Stimulated activated CD8-positive, alpha-beta memory T cell treated with anti-CD3 and anti-CD28 coated beads, Interleukin-15, amount 100 ng/mL, for 4 hours (primary cell): Measurements from ENCODE around the gene LAMB2.
A peak's percentile ranks its signal among the peaks of the same experiment; 100 is the strongest.

Experiments used
- DNase-seq, 2 donors: peaks; one replicate each; pipeline ENCODE4 v3.0.0-alpha.2; 2020; ENCODE audit warnings: low read depth in 2 of 2

LAMB2 gene

DNA sequence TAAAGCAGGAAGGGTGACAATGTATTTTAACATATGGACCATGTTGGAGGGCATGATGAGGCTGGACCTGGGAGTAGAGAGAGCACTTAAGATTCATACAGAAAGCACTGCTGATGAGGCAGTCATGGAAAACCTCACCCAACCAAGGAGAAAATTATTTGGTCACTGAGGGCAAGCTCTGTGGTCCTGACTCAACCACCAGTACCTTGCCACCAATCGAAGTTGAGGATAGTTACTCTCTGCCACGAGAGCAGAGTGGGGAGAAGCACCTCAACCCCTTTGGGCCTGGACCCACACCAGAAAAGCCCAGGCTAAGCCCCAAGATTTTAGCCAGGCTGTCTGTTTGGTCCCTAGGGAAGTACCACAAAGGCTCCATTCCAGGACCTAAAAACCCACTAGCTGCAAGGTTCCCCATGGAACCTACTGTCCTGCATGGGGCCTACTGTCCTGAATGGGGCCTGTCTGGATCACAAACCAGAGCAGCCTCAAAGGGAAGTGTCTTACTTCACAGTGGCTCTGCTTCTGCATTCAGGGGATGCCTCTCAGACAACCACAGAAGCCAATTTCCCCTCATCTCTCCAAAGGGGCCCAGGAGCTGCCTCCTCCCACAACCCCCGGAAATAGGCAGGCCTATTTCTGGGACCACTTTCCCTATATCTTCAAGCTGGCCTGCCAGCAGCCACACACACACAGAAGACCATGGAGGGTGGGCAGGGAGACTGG, 29.1 kb upstream of the LAMB2 start:
- DNase-seq = no peak

DNA sequence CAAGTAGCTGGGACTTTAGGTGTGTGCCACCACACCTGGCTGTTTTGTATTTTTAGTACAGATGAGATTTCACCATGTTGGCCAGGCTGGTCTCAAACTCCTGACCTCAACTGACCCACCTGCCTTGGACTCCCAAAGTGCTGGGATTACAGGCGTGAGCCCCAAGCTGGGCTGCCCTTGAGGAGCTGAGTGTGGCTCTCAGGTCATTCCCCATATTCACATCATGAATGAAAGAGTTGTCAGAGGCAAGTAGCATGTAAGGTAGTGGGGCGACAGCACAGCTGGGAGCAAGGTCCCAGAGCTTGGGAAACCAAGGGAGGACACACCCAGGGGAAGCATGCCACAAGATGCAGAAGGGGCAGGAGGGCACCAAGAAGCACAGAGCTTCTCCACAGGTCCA, 28.3 kb upstream of the LAMB2 start:
- no peak for DNase-seq

DNA sequence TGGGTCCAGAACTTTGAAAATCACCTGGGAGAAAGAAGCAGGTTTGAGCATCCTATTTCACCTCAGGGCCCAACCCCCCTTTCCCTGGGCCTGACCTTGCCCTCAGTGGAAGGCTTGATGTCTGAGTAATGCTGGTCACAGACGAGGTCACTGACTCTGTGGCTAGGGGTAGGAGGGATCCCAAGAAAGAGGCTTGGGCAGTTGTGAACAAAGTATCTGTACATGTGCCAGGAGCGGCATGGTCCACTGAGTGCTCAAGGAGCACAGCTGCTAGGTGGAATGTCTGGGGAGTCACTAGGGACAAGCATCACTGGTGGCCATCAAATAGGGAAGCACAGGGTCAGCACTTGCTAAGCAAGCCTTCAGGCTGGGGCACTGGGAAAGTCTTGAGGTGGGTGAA, 25.9 kb upstream of the LAMB2 start:
- no peak for DNase-seq

DNA sequence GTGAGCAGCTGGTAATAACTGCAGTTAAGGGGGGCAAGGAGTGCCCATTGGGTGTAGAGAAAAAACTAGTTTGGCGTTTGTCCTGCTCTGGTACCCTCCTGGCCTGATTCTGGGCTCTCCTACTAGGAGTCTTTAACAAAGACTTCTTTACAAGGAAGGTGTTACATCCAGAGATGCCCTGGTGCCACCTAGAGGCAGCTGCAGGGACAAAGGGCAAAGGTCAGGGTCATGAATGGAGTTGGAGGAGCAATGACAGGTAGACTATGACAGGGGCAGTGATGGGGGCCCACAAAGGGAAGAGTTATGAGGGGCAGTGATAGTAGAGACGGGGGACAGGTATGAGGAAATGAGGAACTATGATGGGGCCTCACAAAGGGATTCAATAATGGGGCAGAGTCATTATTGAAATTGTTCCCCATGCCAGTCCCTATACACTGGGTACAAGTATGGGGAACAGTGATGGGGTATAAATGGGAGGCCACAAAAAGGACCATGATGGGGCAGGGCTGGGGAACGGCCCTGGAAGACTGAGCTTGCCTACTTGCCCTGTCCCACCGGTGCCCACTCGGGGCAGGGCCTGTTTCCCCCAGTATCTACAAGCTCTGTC, 25.4 kb upstream of the LAMB2 start:
- DNase-seq = peak in 1 of 2 donors; percentile 41

DNA sequence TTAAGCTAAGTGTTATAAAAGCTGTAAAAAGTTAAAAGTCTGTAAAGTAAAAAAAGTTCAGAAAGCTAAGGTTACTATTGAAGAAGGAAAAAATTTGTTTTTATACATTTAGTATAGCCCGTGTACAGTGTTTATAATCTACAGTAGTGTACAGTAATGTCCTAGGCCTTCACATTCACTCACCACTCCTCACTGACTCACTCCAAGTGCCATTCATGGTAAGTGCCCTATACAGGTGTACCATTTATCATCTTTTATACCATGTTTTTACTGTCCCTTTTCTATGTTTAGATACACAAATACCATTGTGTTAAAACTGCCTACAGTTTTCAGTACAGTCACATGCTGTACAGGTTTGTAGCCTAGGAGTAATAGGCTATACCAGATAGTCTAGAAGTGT, 24.4 kb upstream of the LAMB2 start:
- DNase-seq = no peak

DNA sequence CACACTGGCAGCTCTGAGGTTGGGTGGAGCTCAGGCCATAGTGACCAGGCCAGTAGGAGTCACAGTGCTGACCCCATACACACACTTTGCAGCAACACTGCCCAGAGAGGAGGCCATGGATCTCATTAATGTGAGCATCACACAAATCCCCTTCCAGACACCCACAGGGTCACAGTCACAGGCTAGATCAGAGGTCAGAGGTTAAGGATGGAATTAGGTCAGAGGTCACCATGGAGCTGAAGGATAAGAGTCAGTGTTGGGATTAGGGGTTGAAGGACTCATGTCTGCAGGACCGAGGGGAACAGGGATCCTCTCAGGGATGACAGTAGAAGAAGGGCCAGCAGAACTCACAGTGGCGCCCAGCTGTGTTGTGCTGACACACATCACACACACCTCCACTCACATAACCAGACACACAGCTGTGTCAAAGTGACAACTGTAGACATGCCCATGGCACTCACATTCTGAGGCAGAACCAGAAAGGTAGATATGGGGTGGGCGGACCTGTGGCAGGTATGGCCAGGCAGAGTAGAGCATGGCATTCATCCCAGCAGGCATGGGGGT, 20.6 kb upstream of the LAMB2 start:
- no peak for DNase-seq

DNA sequence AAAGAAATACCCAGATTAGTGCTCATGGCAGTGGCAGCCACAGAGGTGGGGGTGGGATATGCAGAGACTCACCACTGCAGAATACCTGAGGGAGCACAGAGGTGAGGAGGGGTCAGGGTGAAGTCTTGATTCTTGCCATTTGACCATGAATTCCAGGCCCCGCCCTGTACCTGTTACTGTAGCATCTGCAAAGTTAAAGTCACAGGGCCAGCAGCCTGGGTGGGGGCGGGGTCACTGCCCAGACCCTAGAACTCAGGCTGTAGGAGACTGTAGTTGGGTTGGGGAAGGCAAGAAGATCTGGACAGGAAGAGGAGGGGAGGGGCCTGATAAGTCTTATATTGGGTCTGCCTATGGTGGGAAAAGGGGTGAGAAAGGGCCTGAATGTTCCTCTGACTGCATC, 18.8 kb upstream of the LAMB2 start:
- DNase-seq = no peak

DNA sequence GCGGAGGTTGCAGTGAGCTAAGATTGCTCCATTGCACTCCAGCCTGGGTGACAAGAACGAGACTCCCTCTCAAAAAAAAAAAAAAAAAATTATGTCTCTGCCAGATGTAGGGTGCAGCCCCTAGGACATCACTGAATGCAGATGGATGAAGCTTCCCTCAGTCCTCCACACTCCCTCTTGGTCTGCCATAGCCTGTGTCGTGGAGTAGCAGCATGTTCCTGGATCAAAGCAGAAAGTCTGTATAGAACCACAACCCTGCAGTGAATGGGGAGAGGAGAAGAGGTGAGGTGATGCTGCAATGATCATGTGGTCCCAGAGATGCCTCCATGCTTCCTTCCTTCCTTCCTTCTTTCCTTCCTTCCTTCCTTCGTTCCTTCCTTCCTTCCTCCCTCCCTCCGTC, 15.3 kb upstream of the LAMB2 start:
- no peak for DNase-seq

DNA sequence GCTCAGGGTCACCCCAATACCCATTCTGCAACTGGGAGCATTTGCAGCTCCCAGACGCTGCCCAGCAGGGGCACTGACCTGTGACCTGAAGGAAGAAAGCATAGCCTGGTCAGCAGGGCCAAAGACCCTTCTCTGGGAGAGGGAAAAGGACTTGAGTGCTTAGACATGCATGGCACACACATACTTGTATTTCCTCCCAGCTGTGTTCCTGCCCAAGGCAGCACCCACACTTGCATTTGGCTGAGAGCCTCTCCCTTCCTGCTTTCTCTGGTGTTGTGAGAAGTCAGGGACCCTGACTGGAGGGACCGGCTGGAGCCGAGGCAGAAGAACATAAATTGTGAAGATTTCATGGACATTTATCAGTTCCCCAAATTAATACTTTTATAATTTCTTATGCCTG, 7.2 kb upstream of the LAMB2 start:
- no peak for DNase-seq

DNA sequence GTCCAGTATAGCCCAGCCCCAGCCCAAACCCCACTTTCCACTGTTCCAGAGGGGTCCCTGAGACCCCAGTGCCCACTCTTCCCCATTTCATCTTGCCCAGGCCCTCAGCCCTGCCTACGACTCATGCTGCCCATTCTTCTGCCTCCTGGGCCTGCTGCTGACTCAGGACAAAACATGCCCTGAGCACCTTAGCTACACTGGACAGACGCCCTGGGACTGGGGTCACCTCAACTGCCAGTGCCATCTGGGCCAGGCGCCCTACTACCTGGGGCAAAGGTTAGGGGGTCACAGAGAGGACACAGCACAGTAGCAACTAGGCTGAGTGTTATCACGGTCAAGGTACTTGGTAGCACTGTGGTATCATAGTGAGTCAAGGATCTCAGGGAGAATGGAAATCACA, 2.6 kb upstream of the LAMB2 start:
- DNase-seq = no peak

DNA sequence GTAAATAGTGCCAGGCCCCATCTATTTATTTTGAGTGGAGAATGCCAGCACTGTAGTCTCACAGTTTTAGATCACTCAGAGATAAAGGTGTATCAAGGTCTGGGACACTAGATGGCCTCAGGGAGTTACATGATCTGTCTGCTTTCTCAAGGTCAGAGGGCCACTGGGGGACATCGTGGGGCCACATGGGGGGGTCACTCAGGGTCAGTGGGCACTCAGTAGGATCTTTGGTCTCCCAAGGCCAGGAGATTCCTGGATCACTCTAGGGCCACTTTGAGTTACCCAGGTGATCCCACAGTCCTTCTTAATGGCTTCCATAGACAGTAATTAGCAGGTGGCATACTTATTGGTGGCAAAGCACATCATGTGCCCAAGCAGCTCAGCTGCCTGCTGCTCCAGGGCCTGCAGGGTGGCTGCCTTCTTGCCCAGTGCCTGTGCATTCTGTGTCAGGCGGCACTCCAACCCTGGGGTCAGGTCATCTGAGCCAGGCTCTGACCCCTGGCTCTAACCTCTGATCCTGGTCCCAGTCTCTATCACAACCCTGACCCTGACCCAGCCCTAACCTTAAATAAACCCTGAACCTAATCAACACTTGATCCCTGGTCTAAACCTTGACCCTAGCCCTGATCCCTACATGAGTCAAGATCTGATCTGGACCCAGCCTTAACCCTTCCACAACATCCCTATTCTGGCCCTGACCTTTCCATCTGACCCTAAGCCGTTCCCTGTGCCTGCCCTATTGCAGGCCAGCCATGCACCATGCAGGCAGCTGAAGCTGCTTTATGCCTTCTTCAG, 1.8 kb upstream of the LAMB2 start:
- DNase-seq = no peak

DNA sequence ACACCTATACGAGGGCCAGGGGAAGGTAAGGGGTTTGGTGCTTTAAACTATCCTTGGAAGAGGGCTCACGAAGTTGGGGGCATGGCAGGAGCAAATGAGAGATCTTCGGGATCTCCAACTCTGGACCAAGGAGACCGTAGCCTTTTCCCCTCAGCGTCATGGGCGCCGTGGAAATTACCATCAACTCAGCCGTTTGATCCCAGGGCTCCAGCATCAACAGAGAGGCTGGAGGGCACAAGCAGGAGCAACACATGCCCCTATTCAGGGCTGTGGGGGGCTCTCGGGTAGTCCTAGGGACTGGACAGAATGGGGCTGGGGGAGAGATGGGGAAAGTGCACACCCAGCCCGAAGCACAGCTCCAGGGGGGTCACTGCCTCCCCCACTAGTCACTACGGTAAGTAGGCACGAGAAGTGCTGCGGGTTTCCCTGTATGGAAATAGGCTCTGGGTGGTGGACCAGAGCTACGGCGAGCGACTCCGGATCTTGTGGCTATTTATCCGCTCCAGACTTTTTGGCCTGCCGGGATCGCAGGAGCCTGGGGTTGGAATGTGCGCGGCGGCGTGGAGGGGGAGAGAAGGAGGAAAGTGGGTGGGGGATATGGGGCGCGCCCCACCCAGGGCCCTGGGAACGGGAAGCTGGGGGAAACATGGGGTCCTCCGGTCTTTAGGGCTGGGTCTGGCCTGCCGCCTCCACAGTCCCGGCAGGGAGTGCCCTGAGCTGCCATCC, 539 bp upstream of the LAMB2 start:
- no peak for DNase-seq

DNA sequence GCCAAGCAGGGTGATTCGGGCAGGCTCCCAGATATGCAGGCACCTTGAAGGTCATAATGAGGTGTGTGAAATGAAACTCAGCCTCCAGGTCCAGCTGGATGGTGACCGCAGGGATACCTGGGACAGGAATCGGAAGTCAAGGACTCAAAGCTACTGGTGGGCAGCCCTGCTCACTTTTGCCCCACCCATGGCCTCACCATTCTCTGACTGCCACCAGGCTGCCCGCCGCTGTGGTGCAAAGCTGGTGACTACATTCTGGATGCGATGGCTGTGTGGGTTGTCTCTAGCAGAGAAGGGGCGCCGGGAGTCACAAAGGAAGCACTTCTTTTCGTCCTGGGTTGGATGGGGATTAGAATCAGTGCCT, 795 bp downstream of the LAMB2 start:
- DNase-seq = no peak

DNA sequence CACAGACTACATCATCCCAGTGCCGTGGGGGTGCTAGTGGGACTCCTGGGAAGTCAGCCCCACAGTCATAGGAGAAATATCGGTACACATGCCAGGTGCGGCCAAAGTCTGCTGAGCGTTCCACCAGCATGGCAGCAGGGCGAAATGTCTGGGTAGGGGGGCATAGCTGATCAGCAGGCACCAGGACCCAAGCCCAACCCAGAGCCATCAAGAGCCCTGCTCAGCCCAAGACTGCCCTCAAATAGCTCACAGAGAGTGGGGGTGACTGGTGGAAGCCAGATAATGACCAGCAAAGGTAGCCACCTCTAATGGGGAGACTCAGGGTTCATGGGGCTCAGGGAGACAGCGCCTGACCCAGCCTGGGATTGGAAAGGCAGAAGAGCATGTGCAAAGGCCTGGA, 1.3 kb downstream of the LAMB2 start:
- no peak for DNase-seq

DNA sequence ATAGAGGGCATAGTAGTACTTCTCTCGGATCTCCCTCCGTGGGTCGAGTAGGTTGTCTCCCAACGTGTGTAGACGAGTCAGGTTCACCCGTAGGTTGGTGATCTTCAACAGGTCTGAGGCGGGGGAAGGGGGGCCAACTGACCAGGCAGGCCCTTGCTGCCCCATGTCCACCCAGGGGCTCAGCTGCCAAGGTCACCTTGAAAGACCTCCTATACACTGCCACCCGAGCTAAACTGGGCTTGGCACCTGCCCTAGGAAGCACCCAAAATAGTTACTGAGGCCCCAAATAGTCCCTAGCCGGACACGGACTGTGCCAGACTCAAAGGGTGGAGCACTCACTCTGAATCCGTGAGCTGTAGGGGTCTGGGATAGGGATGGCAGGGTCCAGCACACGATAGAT, 1.8 kb downstream of the LAMB2 start:
- DNase-seq = no peak

DNA sequence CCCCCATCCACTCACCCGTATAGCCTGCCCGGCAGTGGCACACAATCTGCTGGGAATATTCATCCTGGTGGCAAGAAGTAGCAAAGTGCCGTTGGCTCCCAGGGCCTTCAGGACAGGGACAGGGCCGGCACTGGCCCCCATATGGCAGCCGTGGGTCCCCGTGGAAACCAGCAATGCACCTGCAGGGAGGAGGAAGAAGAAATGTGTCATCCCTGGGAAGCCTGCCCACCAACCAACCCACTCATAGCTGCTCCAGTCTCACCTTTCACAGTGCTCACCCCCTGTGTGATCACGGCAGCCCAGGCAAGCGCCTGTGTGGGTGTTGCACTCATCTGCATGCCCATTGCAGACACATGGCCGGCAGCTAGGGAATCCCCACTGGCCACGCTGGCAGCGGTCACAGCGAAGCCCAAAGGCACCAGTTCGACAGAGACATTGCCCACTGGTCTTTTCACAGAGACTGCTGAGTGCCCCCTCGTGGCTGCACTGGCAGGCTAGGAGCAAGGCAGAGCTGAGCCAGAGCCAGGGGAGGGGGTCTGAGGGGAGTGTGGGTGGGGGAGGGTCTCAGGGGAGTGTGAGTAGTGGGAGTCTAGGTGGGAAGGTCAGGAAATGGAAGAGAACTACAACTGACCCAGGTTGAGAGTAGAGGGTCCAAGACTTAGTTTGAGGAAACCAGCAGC, 7.7 kb downstream of the LAMB2 start:
- DNase-seq = no peak

DNA sequence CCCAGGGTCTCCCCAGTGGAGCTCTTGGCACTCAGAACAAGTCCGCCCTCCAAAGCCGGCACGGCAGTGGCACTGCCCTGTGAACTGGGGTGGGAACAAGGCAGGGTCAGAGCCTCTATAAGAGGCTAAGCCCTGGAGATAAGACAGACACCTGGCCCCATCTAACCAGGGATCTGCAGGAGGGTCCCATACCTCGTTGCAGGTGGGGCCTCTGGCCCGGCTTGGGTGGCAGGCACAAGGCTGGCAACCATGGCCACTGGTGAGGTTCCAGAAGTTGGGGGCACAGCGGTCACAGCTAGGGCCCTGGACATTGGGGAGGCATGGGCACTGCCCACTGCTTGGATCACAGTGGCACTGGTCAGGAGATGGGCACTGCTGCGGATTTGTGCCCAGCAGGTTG, 8.6 kb downstream of the LAMB2 start:
- no peak for DNase-seq

DNA sequence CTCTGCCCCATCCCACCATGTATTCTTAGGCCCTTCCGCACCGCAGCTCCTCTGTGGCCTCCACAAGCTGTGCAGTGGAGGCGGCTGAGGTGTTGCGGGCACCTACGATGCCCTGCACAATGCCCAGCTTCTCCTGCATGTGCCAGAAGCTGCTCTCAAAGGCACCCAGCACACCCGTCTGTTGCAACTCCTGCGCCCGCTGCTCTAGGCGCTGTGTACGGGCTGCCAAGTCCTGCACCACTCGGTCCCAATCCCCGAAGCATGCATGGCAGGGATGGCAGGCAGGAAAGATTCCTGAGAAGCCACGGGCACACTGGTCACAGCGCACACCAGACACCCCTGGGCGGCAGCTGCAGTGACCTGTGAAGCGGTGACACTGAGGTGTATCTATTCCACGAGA, 9.2 kb downstream of the LAMB2 start:
- DNase-seq = no peak

DNA sequence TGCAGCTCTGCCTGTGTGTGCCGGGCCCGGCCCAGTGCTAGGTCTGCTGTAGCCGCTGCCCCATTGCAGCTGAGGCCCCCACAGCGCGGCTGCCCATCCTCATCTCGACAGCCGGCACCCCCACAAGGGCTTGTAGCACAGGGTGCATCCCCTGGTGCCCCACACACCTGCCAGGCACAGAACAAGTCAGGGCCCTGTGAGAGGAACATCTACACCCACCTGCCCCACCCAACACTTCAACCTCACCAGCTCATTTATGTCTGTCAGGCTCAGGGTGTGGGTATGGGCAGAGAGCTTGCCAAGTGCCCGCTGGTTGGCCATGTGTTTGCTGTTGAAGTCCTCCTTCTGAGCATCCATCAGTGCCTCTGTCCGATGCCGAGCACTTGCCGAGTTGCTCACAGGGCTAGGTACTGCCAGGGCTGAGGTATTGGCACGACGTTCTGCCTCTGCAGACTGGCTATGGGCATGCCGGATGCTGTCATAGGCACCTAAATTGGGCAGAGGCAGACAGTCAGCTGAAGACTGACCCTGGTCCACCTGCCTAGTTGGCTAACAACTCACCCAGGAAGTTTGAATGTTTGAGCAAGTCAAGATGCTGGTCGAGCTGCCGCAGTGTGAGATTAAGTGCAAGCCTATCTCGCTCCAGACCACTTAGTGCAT, 9.8 kb downstream of the LAMB2 start:
- no peak for DNase-seq

DNA sequence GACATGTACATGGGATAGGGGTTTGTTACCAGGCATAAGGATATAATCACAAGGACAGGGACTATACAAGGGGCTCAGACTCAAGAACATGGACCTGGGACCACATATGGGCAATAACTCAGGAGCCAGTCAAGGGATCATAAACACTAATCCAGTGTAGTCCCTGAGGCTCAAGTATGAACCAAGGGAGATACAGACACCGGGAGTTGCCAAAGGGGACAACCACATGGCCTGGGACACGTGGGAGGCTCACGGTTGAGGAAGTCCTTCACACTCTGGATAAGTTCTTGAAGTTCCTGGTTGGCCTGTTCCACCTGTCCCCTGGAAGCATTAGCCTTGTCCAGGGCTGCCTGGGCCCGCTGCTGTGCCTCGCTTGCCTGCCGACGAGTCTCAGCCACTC, 10.4 kb downstream of the LAMB2 start:
- no peak for DNase-seq

DNA sequence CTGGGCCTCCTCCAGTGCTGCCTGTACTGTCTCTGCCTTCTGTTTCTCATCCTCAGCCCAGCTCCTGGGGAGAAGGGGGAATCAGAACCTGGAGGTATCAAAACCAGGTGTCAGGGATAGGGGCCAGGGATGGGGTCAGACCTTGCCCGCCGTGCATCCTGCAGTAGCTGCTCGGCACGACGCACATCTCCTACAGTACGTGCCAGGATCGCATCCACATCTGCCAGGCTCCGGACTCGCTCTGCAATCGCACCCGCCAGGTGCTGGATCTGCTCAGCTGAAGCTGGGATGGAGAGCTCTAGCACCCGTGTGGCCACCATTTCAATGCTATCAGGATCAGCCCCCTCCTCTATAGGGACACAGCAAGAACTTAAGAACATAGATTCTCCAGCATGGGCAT, 10.8 kb downstream of the LAMB2 start:
- no peak for DNase-seq
